Body of pancreas (tissue), 4 donors: Measurements from ENCODE around the gene KIF15. TPM values are rescaled to one million over a fixed set of nuclear protein-coding genes. Genes with fewer than 3 reads are reported as not detected.

Experiments used
- ATAC-seq: fragments of 150-250 bp; one replicate; pipeline ENCODE4 v1.9.1; 2016
- DNase-seq, 4 donors: peaks; one replicate each; pipeline ENCODE4 v3.0.0-alpha.2; 2019
- H3K27ac ChIP-seq, 4 donors: fragments of 200-600 bp; sonication (generic); 1 replicate in 3 of 4; 2 replicates in 1 of 4; pipeline versions ENCODE4 v1.5.1 to v1.6.1; 2016 to 2019; ENCODE audit warnings: mild to moderate bottlenecking in 1 of 4, mixed read lengths in 1 of 4, moderate library complexity in 1 of 4
- H3K27me3 ChIP-seq, 2 donors: fragments of 200-600 bp; sonication (generic); one replicate each; pipeline ENCODE4 v1.6.0; 2016; ENCODE audit warnings: mild to moderate bottlenecking in 1 of 2
- H3K36me3 ChIP-seq, 2 donors: fragments of 200-600 bp; sonication (generic); replicated peaks in 1 of 2; 2 replicates each; pipeline ENCODE4 v1.5.1; 2016; ENCODE audit warnings: low read depth in 2 of 2; ENCODE audit not compliant: insufficient read depth in 1 of 2
- H3K4me1 ChIP-seq: fragments of 200-600 bp; sonication (generic); one replicate; pipeline ENCODE4 v1.6.0; 2016
- H3K4me3 ChIP-seq, 2 donors: fragments of 200-600 bp; sonication (generic); 1 replicate in 1 of 2; 2 replicates in 1 of 2; pipeline ENCODE4 v1.5.1; 2016 to 2019
- H3K9me3 ChIP-seq, 3 donors: fragments of 200-600 bp; sonication (generic); 1 replicate in 2 of 3; 2 replicates in 1 of 3; pipeline ENCODE4 v1.5.1; 2016
- POLR2A ChIP-seq, 3 donors: fragments of 450-650 bp; IDR thresholded peaks; one replicate each; pipeline ENCODE4 v1.6.1; 2016; ENCODE audit warnings: antibody characterized with exemption in 3 of 3, mild to moderate bottlenecking in 2 of 3
- WGBS, 2 donors: methylation state at CpG; one replicate each; pipeline ENCODE4 v1.1.5; 2017; 5-methylcytosine and 5-hydroxymethylcytosine counted together
- intact Hi-C: fragments of 100-400 bp; cut with DNase I; formaldehyde crosslinking; loops from one replicate; pipeline ENCODE4 v1.15.1; 2023
- total RNA-seq, 2 donors: library from RNA; depleted of rRNA; stranded (reverse); fragments of >200 nt; gene quantifications; one replicate each; pipeline ENCODE4 v1.1.0, GENCODE V29; 2016
- TF ChIP-seq, protein P1 (sequence below), 7 experiments: fragments of 450-650 bp in 4 of 7; fragments of 200-600 bp in 3 of 7; sonication (generic) in 3 of 7; IDR thresholded peaks; one replicate each; pipeline ENCODE4 v1.5.1; 2016 to 2019; ENCODE audit warnings: antibody characterized with exemption in 7 of 7

The KIF15 gene
- total RNA-seq, 2 donors from 2014 or later = 0.78 TPM; not detected in 1

DNA sequence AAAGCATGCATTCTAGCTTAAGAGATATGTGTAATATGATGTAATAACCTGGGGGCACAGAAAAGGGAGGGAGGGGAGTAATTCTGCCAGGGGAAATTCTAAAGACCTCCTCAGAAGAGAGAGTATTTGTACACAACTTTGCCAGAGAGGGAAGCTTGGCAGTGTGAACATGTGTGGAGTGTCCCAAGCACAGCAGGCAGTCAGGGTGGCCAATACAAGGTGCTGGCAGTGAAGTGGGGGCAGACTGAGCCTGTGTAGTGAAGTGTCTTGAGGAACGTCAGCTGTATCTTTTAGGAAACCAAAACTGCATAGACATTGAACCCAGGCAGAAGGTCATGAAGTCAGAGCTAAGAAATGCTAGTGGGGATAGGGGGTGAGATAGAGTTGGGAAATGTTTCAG, 70.4 kb downstream of the KIF15 start:
- intact Hi-C loops = no loop called here
- Histone ChIP-seq H3K27me3 (no peaks in the 10 kb centered on the region), H3K27ac (no peak overlapping the region), H3K4me3 (no peak overlapping the region), H3K4me1 (no peaks in the 10 kb centered on the region), H3K9me3 (peaks cover 0 to 5% (median 0%) of the 10 kb centered on the region in 3 donors), H3K36me3 (no peaks in the 10 kb centered on the region)
- DNase-seq (no peak), ATAC-seq (no peak)
- TF ChIP-seq, protein P1, sequence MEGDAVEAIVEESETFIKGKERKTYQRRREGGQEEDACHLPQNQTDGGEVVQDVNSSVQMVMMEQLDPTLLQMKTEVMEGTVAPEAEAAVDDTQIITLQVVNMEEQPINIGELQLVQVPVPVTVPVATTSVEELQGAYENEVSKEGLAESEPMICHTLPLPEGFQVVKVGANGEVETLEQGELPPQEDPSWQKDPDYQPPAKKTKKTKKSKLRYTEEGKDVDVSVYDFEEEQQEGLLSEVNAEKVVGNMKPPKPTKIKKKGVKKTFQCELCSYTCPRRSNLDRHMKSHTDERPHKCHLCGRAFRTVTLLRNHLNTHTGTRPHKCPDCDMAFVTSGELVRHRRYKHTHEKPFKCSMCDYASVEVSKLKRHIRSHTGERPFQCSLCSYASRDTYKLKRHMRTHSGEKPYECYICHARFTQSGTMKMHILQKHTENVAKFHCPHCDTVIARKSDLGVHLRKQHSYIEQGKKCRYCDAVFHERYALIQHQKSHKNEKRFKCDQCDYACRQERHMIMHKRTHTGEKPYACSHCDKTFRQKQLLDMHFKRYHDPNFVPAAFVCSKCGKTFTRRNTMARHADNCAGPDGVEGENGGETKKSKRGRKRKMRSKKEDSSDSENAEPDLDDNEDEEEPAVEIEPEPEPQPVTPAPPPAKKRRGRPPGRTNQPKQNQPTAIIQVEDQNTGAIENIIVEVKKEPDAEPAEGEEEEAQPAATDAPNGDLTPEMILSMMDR (IDR thresholded peaks at IDR 0.05) = no peak
- 94 to 100% methylated on average over 1 of the region's 1 CpG for WGBS, 2 donors

DNA sequence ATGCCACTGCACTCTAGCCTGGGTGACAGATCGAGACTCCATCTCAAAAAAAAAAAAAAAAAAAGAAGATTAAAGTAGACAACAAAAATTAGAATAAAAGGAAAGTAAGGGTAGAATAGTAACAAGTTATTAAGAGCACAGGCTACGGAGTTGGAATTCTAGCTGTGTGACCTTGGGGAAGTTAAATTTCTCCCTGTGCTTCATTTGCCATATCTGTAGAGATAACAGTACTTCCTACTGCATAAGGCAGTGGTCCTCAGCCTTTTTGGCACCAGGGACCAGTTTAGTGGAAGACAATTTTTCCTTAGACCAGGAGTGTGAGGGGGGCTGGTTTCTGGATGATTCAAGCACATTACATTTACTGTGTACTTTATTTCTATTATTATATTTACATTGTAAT, 71.4 kb downstream of the KIF15 start:
- Histone ChIP-seq H3K4me3 (no peak overlapping the region), H3K36me3 (no peaks in the 10 kb centered on the region), H3K27ac (no peak overlapping the region), H3K9me3 (peaks cover 0 to 5% (median 0%) of the 10 kb centered on the region in 3 donors), H3K4me1 (no peaks in the 10 kb centered on the region), H3K27me3 (no peaks in the 10 kb centered on the region)
- DNase-seq = no peak
- TF ChIP-seq, protein P1 (IDR thresholded peaks at IDR 0.05) = no peak
- no peak for ATAC-seq
- WGBS, 2 donors = 64 to 65% methylated on average over 2 of the region's 2 CpGs
- intact Hi-C loops = no loop called here

DNA sequence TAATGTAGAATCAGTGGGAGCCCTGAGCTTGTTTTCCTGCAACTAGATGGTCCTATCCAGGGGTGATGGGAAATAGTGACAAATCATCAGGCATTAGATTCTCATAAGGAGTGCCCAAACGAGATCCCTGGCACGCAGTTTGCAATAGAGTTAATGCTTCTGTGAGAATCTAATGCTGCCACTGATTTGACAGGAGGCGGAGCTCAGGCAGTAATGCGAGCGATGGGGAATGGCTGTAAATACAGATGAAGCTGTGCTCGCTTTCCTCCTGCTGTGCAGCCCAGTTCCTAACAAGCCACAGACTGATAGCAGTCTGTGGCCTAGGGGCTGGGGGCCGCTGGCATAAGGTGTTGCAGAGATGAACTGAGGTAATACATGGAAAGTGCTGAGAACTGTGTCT, 71.8 kb downstream of the KIF15 start:
- intact Hi-C loops = no loop called here
- no peak for DNase-seq
- H3K4me1 ChIP-seq = no peaks in the 10 kb centered on the region
- no peak overlapping the region for H3K4me3 ChIP-seq
- no peaks in the 10 kb centered on the region for H3K36me3 ChIP-seq
- H3K9me3 ChIP-seq = peaks cover 0 to 5% (median 0%) of the 10 kb centered on the region in 3 donors
- TF ChIP-seq, protein P1 (IDR thresholded peaks at IDR 0.05) = no peak
- WGBS, 2 donors = 72 to 73% methylated on average over 7 of the region's 7 CpGs
- H3K27me3 ChIP-seq = no peaks in the 10 kb centered on the region
- no peak overlapping the region for H3K27ac ChIP-seq
- ATAC-seq = no peak

DNA sequence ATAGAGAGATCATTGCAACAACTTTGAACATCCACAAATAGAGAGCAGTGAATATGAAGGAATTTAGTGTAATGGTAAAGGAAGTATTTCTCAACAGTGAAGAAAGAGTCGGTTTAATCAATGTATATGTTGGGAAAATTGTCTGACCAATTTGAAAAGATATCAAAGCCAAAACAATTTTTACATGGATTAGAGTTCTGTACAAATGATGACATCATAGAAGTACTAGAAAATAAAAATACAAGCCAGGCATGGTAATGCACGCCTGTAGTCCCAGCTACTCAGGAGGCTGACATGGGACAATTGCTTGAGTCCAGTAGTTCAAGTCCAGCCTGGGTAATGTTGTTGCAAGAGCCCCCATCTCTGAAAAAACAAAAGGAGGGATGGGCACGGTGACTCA, 74.1 kb downstream of the KIF15 start:
- no peaks in the 10 kb centered on the region for H3K4me1 ChIP-seq
- no peak for TF ChIP-seq POLR2A (IDR thresholded peaks at IDR 0.05)
- TF ChIP-seq, protein P1 (IDR thresholded peaks at IDR 0.05) = no peak
- H3K4me3 ChIP-seq = no peak overlapping the region
- 91 to 99% methylated on average over 3 of the region's 3 CpGs for WGBS, 2 donors
- H3K36me3 ChIP-seq = no peaks in the 10 kb centered on the region
- no peak for DNase-seq
- no peak for ATAC-seq
- H3K27ac ChIP-seq = no peak overlapping the region
- H3K27me3 ChIP-seq = no peaks in the 10 kb centered on the region
- intact Hi-C loops = no loop called here
- H3K9me3 ChIP-seq = peaks cover 0 to 5% (median 0%) of the 10 kb centered on the region in 3 donors

DNA sequence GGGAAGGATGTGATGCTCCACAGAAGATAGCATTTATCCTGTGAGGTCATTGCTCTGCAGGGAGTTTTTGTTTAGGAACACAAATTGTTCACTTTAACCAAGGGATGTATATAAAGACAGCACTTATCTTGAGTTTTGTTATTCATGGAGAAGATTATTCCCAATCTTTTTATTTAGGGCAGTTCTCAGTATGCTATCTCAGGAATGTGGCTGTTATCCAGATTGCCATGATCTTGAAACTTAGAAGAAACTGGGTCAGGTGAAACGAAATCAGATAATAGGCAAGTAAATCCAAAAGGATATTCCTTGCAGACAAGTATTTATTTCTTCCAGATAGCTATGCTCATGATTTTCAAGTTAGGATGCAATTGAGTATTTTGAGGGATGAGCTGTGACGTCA, 80.8 kb downstream of the KIF15 start:
- H3K36me3 ChIP-seq = no peaks in the 10 kb centered on the region
- no peaks in the 10 kb centered on the region for H3K9me3 ChIP-seq
- peaks cover 8% of the 10 kb centered on the region for H3K4me1 ChIP-seq
- DNase-seq (no peak), ATAC-seq (no peak)
- no peaks in the 10 kb centered on the region for H3K27me3 ChIP-seq
- 69 to 72% methylated on average over 2 of the region's 2 CpGs for WGBS, 2 donors
- intact Hi-C loops = no loop called here
- H3K27ac ChIP-seq = no peak overlapping the region
- no peak overlapping the region for H3K4me3 ChIP-seq
- TF ChIP-seq, protein P1 (IDR thresholded peaks at IDR 0.05) = no peak
- TF ChIP-seq POLR2A (IDR thresholded peaks at IDR 0.05) = no peak
